HepG2 (cell line): ENCODE measurements around the gene COPS7A. TPM values are rescaled to one million over a fixed set of nuclear protein-coding genes. Genes with fewer than 3 reads are reported as not detected.

Experiments
- ELF1 ChIP-seq: sonication (generic); formaldehyde crosslinking; IDR thresholded peaks from 2 replicates; pipeline ENCODE4 v1.4.0; 2020; ENCODE audit warnings: missing genetic modification reagents
- GABPA ChIP-seq, 2 experiments: IDR thresholded peaks; 2 replicates each; pipeline ENCODE4 v1.6.1; 2011 to 2016; ENCODE audit warnings: low read depth in 2 of 2, low read length in 1 of 2, missing biosample characterization in 1 of 2, missing genetic modification characterization in 1 of 2
- HDAC2 ChIP-seq: sonication (generic); formaldehyde crosslinking; IDR thresholded peaks from 2 replicates; pipeline ENCODE4 v1.4.0; 2020; ENCODE audit warnings: missing genetic modification reagents
- HOXA3 ChIP-seq: sonication (generic); formaldehyde crosslinking; IDR thresholded peaks from 2 replicates; pipeline ENCODE4 v1.5.0; 2020; ENCODE audit warnings: missing genetic modification reagents
- KDM5B ChIP-seq: sonication (generic); formaldehyde crosslinking; IDR thresholded peaks from 2 replicates; pipeline ENCODE4 v1.4.0; 2020; ENCODE audit warnings: missing genetic modification reagents, mild to moderate bottlenecking, borderline replicate concordance
- MIER2 ChIP-seq: IDR thresholded peaks from 2 replicates; pipeline ENCODE4 v1.6.1; 2016; ENCODE audit warnings: missing biosample characterization, missing genetic modification reagents
- NCOA1 ChIP-seq: sonication (generic); formaldehyde crosslinking; IDR thresholded peaks from 2 replicates; pipeline ENCODE4 v1.9.0; 2021; ENCODE audit warnings: missing genetic modification reagents
- NFKBIZ ChIP-seq: IDR thresholded peaks from 2 replicates; pipeline ENCODE4 v1.6.1; 2018; ENCODE audit warnings: missing genetic modification reagents, missing compliant biosample characterization
- NPAS2 ChIP-seq: sonication (generic); formaldehyde crosslinking; IDR thresholded peaks from 2 replicates; pipeline ENCODE4 v1.8.0; 2022; ENCODE audit warnings: mild to moderate bottlenecking, missing genetic modification reagents, borderline replicate concordance
- PITX1 ChIP-seq: sonication (generic); formaldehyde crosslinking; IDR thresholded peaks from 2 replicates; pipeline ENCODE4 v1.5.1; 2020; ENCODE audit warnings: mild to moderate bottlenecking, missing genetic modification reagents
- POLR2AphosphoS2 ChIP-seq: IDR thresholded peaks from 2 replicates; pipeline ENCODE4 v1.6.1; 2011; ENCODE audit warnings: low read depth, low read length, improper control_type of control experiment
- REPIN1 ChIP-seq: sonication (generic); formaldehyde crosslinking; IDR thresholded peaks from 2 replicates; pipeline ENCODE4 v1.8.0; 2022; ENCODE audit warnings: missing genetic modification reagents, low read depth, mild to moderate bottlenecking, borderline replicate concordance
- SIX4 ChIP-seq: sonication (generic); formaldehyde crosslinking; IDR thresholded peaks from 2 replicates; pipeline ENCODE4 v1.4.0; 2020; ENCODE audit warnings: missing genetic modification reagents
- SP2 ChIP-seq: sonication (generic); formaldehyde crosslinking; IDR thresholded peaks from 2 replicates; pipeline ENCODE4 v1.5.1; 2020; ENCODE audit warnings: mild to moderate bottlenecking, missing genetic modification reagents
- SRF ChIP-seq: IDR thresholded peaks from 2 replicates; pipeline ENCODE4 v1.6.1; 2011; ENCODE audit warnings: mild to moderate bottlenecking, low read depth, low read length, moderate library complexity
- TARDBP ChIP-seq: sonication (generic); formaldehyde crosslinking; IDR thresholded peaks from 2 replicates; pipeline ENCODE4 v1.8.0; 2022; ENCODE audit warnings: mild to moderate bottlenecking, missing genetic modification reagents
- TCF7 ChIP-seq: sonication (generic); IDR thresholded peaks from 2 replicates; pipeline ENCODE4 v1.6.1; 2016; ENCODE audit warnings: antibody characterized with exemption, low read depth
- ZNF335 ChIP-seq: sonication (generic); formaldehyde crosslinking; IDR thresholded peaks from 2 replicates; pipeline ENCODE4 v1.4.0; 2020; ENCODE audit warnings: missing genetic modification reagents
- ZNF484 ChIP-seq: sonication (generic); formaldehyde crosslinking; IDR thresholded peaks from 2 replicates; pipeline ENCODE4 v1.5.1; 2020; ENCODE audit warnings: mild to moderate bottlenecking, low read depth, missing genetic modification reagents, borderline replicate concordance
- ZNF564 ChIP-seq: sonication (generic); formaldehyde crosslinking; IDR thresholded peaks from 2 replicates; pipeline ENCODE4 v1.8.1; 2023; ENCODE audit warnings: mild to moderate bottlenecking, missing genetic modification reagents
- ZNF672 ChIP-seq: sonication (generic); formaldehyde crosslinking; IDR thresholded peaks from 2 replicates; pipeline ENCODE4 v1.8.1; 2022; ENCODE audit warnings: missing genetic modification reagents
- ZNF746 ChIP-seq: sonication (generic); formaldehyde crosslinking; IDR thresholded peaks from 2 replicates; pipeline ENCODE4 v1.8.0; 2022; ENCODE audit warnings: mild to moderate bottlenecking, missing genetic modification reagents
- ZNF772 ChIP-seq: sonication (generic); formaldehyde crosslinking; IDR thresholded peaks from 2 replicates; pipeline ENCODE4 v1.5.0; 2020; ENCODE audit warnings: mild to moderate bottlenecking, missing genetic modification reagents
- ZNF790 ChIP-seq: sonication (generic); formaldehyde crosslinking; IDR thresholded peaks from 2 replicates; pipeline ENCODE4 v1.8.0; 2022; ENCODE audit warnings: missing genetic modification reagents, mild to moderate bottlenecking, borderline replicate concordance
- ZSCAN29 ChIP-seq: sonication (generic); formaldehyde crosslinking; conservative IDR thresholded peaks from 2 replicates; pipeline ENCODE4 v1.4.0; 2020; ENCODE audit warnings: mild to moderate bottlenecking, missing genetic modification reagents
- ZSCAN9 ChIP-seq: IDR thresholded peaks from 2 replicates; pipeline ENCODE4 v1.6.1; 2016; ENCODE audit warnings: borderline replicate concordance
- polyA plus RNA-seq, 8 experiments: library from polyadenylated mRNA; depleted of rRNA in 3 of 8; stranded (reverse) in 7 of 8; unstranded in 1 of 8; fragments of >200 nt; fragmentation: Illumina TruSeq in 4 of 8; extraction: Trizol in 4 of 8; gene quantifications; 2 replicates each; pipeline versions ENCODE4 v1.2.1 to v1.2.3, GENCODE V29; 2011 to 2016; ENCODE audit warnings: low read depth in 4 of 8, missing spikeins in 1 of 8, mixed read lengths in 1 of 8; ENCODE audit not compliant: insufficient read depth in 1 of 8
- total RNA-seq, 5 experiments: library from RNA; depleted of rRNA; stranded (reverse); fragments of >200 nt; fragmentation: Illumina TruSeq; extraction: Trizol; gene quantifications; 2 replicates each; pipeline ENCODE4 v1.2.3, GENCODE V29; 2016; ENCODE audit warnings: low read depth in 1 of 5
- TF ChIP-seq, protein P1 (sequence below): sonication (generic); formaldehyde crosslinking; IDR thresholded peaks from 2 replicates; pipeline ENCODE4 v1.8.0; 2022; ENCODE audit warnings: mild to moderate bottlenecking, missing genetic modification reagents; ENCODE audit not compliant: insufficient replicate concordance
- TF ChIP-seq, protein P2 (sequence below): sonication (generic); formaldehyde crosslinking; IDR thresholded peaks from 2 replicates; pipeline ENCODE4 v1.4.0; 2020; ENCODE audit warnings: missing genetic modification reagents
- TF ChIP-seq, protein P3 (sequence below): sonication (generic); formaldehyde crosslinking; IDR thresholded peaks from 2 replicates; pipeline ENCODE4 v1.8.1; 2023; ENCODE audit warnings: mild to moderate bottlenecking, moderate library complexity, missing genetic modification reagents

The COPS7A gene
- total and polyA plus RNA-seq, 2 of the 13 experiments (the other 11 are each of a cell fraction or from before 2014, with no cell fraction given): 40.0 to 73.6 TPM

DNA sequence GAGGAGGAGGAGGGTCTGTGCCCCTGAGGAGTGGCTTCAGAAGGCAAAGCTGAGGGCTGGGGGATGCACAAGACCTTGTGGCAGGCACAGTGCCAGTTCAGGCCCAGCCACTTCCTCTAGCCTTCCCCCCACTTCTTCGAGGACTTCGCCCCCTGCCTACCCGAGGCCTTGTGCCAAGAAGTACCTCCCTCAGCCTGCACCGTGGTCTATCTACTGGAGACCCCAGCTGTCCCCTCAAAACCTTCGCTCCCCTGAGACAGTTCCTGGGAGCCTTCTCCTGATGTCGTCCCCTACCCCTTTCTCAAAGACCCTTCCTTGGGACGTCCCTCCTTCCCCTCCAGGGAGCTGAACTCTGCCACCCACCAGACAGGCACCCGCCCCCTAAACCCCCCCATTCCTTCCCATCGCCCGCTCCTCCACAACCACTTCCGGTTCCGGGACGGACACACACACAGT lies 35.3 kb upstream of the COPS7A start (continued):
- TF ChIP-seq NFKBIZ (CRISPR knock-in tag) (no peak), ZNF672 (CRISPR knock-in tag) (no peak), SRF (no peak), GABPA (IDR thresholded peaks at IDR 0.05; ENCODE audit: low read depth, low read length) (peak; percentile 71), GABPA (CRISPR knock-in tag; IDR thresholded peaks at IDR 0.05; ENCODE audit: low read depth) (peak; percentile 87), ZNF790 (CRISPR knock-in tag) (0 out of 2 replicates have a peak, but pooled peaks have one; percentile 25), ZNF564 (CRISPR knock-in tag) (no peak), ZSCAN29 (CRISPR knock-in tag) (no peak), HOXA3 (CRISPR knock-in tag) (peak; percentile 47; the same call in 1 of the 2 replicates), PITX1 (CRISPR knock-in tag) (0 out of 2 replicates have a peak, but pooled peaks have one; percentile 7), ZNF772 (CRISPR knock-in tag) (no peak), REPIN1 (no peak), NPAS2 (CRISPR knock-in tag) (no peak), ZNF746 (CRISPR knock-in tag) (no peak), POLR2AphosphoS2 (no peak), ZSCAN9 (CRISPR knock-in tag) (no peak; the same call in 1 of the 2 replicates), HDAC2 (CRISPR knock-in tag) (no peak), TARDBP (no peak), KDM5B (CRISPR knock-in tag) (no peak), NCOA1 (CRISPR knock-in tag) (0 out of 2 replicates have a peak, but pooled peaks have one; percentile 61), ZNF335 (CRISPR knock-in tag) (no peak), TCF7 (no peak), ELF1 (peak; percentile 59; the same call in 1 of the 2 replicates), MIER2 (no peak), ZNF484 (CRISPR knock-in tag) (peak; percentile 60; the same call in 1 of the 2 replicates), SIX4 (CRISPR knock-in tag) (no peak), SP2 (no peak)
- TF ChIP-seq, protein P1, sequence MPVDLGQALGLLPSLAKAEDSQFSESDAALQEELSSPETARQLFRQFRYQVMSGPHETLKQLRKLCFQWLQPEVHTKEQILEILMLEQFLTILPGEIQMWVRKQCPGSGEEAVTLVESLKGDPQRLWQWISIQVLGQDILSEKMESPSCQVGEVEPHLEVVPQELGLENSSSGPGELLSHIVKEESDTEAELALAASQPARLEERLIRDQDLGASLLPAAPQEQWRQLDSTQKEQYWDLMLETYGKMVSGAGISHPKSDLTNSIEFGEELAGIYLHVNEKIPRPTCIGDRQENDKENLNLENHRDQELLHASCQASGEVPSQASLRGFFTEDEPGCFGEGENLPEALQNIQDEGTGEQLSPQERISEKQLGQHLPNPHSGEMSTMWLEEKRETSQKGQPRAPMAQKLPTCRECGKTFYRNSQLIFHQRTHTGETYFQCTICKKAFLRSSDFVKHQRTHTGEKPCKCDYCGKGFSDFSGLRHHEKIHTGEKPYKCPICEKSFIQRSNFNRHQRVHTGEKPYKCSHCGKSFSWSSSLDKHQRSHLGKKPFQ (CRISPR knock-in tag): no peak
- TF ChIP-seq, protein P2, sequence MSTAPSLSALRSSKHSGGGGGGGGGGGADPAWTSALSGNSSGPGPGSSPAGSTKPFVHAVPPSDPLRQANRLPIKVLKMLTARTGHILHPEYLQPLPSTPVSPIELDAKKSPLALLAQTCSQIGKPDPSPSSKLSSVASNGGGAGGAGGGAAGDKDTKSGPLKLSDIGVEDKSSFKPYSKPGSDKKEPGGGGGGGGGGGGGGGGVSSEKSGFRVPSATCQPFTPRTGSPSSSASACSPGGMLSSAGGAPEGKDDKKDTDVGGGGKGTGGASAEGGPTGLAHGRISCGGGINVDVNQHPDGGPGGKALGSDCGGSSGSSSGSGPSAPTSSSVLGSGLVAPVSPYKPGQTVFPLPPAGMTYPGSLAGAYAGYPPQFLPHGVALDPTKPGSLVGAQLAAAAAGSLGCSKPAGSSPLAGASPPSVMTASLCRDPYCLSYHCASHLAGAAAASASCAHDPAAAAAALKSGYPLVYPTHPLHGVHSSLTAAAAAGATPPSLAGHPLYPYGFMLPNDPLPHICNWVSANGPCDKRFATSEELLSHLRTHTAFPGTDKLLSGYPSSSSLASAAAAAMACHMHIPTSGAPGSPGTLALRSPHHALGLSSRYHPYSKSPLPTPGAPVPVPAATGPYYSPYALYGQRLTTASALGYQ (CRISPR knock-in tag): no peak
- TF ChIP-seq, protein P3, sequence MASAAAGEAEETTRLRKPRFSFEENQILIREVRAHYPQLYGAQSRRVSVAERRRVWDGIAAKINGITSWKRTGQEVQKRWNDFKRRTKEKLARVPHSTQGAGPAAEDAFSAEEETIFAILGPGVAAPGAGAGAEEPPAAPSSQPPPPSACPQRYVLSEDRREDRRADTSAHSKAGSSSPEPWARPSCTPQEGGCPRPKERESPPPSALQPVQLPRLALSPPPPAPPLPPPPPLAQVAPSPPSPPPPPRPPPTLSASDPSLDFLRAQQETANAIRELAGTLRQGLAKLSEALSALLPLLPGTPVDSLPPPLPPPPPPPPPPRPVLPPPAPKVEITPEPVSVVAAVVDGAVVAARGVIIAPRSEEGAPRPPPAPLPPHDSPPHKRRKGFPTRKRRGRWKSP (CRISPR knock-in tag): no peak
